GM10847 (cell line): ENCODE data around the gene UCHL5.

Experiments used
- POLR2A ChIP-seq: IDR thresholded peaks from 2 replicates; pipeline ENCODE4 v1.6.1; 2011; ENCODE audit not compliant: insufficient read length; ENCODE audit errors: extremely low read depth

The UCHL5 gene

DNA sequence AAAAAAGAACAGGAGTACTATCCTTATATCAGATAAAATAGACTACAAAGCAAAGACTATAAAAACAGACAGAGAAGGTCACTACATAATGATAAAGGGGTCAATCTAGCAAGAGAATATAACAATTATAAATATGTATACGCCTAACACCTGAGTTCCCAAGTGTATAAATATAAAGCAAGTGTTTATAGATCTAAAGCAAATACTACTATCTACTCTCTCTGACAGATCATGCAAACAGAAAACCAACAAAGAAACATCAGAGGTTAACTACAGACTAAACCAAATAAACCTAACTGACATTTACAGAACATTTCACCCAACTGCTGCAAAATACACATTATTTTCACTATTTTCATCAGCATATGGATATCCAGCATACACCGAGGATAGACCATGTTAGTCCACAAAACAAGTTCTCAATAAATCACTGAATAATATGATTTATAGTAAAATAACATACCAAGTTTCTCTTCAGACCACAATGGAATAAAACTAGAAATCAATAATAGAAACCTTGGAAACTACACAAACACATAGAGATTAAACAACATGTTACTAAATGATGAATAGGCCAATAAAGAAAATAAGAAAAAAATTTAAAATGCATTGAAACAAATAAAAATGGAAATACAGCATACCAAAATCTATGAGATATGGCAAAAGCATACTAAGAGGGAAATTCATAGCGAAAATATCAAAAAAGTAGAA lies 22.7 kb downstream of the UCHL5 start:
- TF ChIP-seq POLR2A: no peak

DNA sequence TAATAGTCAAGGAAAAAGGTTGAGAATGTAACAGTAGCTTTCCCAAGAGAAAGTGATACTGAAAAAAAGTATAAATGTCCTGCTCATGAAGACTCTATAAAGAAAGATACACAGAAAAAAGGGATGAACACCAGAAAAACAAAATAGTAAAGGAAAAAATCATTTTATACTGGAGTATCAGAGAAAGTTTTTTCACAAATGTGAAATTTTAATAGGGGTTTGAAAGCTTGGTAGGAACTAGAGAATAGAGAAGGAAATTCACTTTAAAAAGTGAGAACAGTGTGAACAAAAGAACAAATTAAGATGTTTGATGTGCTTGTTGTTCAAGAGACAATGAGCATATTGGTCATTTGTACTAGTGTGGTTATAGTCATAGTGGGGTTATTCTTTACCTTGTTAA lies 25.6 kb downstream of the UCHL5 start:
- TF ChIP-seq POLR2A: no peak

DNA sequence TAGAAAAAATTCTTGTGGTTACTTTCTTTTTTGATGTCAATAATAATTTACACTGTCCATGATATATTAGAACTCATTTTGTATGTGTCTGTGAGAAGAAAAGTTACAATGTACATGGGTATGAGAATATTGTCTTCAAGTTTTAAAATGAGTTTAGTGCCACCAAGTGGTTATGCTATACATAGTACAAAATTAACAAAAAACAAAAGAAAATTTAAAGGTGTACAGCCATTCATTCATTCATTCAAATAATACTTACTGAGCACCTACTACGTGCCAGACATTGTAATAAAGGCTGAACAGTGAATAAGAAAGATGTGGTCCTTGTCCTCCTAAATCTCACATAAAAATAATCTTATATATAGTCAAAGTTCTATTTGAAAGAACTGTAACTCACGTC lies 27.7 kb downstream of the UCHL5 start:
- no peak for TF ChIP-seq POLR2A

GRCh38 chr1:193030280-193030679 lies 28.9 kb downstream of the UCHL5 start:
- no peak for TF ChIP-seq POLR2A

GRCh38 chr1:193025218-193025617 lies 33.9 kb downstream of the UCHL5 start:
- TF ChIP-seq POLR2A: no peak

- TF ChIP-seq POLR2A: no peak
Observed at GRCh38 chr1:193019442-193020026, 39.6 kb downstream of the UCHL5 start.

DNA sequence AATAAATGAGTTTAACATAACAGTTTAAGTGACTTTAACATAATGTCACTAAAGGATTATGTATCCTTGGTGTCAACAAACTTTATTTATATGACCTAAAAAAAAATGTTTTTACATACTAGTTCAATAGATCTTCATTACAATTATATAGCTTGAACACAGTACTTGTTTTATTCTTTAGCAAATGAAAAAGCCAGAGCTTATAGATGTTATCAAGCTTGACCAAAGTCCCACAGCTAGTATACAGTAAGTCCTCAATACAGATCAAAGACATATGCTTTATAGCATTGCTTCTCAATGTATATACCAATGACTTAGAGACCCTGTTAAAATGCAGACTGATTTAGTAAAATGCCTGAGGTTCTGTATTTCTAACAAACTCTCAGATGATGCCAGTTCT lies 42.4 kb downstream of the UCHL5 start:
- no peak for TF ChIP-seq POLR2A

GRCh38 chr1:193014400-193014799 lies 44.8 kb downstream of the UCHL5 start:
- TF ChIP-seq POLR2A: no peak

DNA sequence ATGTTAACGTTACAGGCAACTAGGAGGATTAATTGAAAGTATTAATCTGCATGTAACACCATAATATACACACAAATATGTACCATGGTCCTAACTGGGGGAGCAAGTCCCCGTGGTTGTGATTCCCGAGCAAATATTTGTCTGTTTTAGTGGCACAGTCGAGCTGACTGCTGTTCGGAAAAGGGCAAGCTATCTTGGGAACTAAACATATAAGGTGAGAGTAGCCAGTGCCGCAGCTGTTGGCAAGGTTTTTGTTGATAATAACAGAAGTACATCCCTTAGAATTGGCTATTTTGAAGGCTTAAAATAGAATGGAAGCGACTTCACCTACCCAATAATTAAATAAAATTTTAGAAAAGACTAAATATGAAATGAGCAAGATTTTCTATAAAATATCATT lies 45.5 kb downstream of the UCHL5 start:
- no peak for TF ChIP-seq POLR2A

- TF ChIP-seq POLR2A: no peak
Observed at GRCh38 chr1:193013005-193013404, 46.2 kb downstream of the UCHL5 start.

- TF ChIP-seq POLR2A: no peak
Observed at GRCh38 chr1:193011406-193011805, 47.8 kb downstream of the UCHL5 start.

DNA sequence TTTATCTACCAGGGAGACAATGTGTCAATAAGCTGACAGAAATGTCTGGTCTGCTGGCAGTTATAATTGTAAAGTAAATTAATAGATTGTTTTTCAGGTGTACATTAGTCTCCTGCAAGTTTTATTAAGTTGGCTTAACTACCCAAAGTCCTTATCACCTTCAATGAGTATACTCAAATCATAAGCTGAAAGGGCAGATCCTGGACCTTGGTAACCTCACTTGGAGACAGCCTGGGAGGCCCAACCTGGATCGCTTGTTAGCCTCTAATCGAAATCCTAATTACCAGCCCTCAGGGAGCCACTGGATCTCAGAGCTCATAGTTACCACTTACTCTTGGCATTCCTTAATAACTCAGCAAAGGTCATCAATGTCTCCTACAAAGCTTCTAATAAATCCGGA lies 49.7 kb downstream of the UCHL5 start:
- no peak for TF ChIP-seq POLR2A

DNA sequence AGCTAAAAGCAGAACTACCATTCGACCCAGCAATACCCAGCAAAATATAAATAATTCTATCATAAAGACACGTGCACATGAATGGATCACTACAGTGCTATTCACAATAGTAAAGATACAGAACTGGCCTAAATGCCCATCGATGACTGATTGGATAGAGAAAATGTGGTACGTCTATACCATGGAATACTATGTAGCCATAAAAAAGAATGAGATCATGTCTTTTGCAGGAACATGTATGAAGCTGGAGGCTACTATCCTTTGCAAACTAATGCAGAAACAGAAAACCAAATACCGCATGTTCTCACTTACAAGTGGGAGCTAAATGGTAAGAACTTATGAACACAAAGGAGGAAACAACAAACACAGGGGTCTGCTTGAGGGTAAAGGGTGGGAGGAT lies 53.4 kb downstream of the UCHL5 start:
- no peak for TF ChIP-seq POLR2A

DNA sequence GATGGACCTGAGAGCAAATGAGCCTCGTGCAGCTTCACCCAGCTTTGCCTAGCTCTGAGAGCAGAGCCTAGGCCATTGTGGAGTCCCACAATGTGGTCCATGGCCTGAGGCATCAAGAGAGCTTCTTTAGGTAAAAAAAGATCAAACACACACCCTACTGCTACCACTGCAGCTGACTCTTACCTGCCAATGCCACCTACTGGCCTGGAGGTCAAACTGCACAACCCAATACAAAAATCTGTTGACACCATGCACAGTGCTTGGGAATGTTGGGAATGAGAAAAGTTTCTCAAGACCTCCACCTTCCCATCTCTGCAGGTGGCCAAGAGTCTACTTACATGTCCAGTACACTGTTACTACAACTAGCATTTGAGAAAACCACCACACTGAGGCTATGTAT lies 60.6 kb downstream of the UCHL5 start:
- no peak for TF ChIP-seq POLR2A

DNA sequence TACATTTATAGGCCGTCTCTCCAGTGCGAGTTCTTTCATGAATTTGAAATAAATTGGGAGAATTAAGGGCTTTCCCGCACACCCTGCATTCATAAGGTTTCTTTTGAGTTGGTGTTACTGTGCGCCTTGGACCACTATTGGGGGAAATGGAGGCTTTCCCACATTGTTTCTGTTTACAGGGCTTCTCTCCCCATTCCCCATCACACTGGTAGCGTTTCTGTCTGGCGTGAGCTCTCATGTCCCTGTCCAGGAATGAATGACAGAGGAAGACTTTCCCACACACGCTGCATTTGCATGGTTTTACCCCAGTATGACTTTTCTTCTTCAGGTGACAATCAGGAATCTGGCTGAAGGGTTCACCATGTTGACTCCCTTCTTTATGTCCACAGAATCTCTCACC lies 65.0 kb downstream of the UCHL5 start:
- no peak for TF ChIP-seq POLR2A

GRCh38 chr1:192993426-192994085 lies 65.6 kb downstream of the UCHL5 start:
- no peak for TF ChIP-seq POLR2A

GRCh38 chr1:192986110-192986747 lies 72.9 kb downstream of the UCHL5 start:
- TF ChIP-seq POLR2A: no peak

DNA sequence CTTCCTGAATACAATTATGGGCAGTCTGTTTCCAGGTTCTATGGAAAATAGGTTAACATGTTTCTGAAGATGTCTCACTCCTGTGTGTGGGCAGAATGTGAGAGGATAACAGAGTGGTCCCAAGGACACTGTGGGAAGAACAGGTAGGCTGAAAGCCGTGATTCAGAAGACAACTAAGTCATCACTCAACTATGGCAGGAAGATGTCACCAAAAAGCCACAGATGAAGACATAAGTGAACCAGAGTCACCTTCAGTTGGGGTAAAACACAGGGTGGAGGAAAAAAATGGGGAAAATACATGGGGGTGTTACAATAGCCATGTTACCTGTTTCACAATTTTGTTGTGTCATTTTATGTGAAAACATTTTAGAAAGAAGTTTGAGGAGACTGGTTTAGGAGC lies 75.1 kb downstream of the UCHL5 start:
- TF ChIP-seq POLR2A: no peak
